Neural cell (in vitro differentiated cells): ENCODE data around the gene RASGEF1B. TPM values are rescaled to one million over a fixed set of nuclear protein-coding genes. Genes with fewer than 3 reads are reported as not detected.

ENCODE experiments used
- H2AFZ ChIP-seq: fragments of 200-600, 300-800 bp; sonication (generic), shearing (Covaris generic); 2 replicates; pipeline ENCODE4 v1.6.0; 2014; ENCODE audit warnings: low read depth, mild to moderate bottlenecking, antibody characterized with exemption, low read length, moderate library complexity
- H3F3A ChIP-seq: fragments of 200-600 bp; shearing (Covaris generic); 2 replicates; pipeline ENCODE4 v1.6.1; 2016; ENCODE audit warnings: mild to moderate bottlenecking, moderate library complexity, mixed read lengths, antibody characterized with exemption, low read length; ENCODE audit not compliant: insufficient read depth, poor library complexity, severe bottlenecking
- H3K27ac ChIP-seq: fragments of 200-600, 300-800 bp; sonication (generic), shearing (Covaris generic); 2 replicates; pipeline ENCODE4 v1.5.1; 2014; ENCODE audit warnings: mild to moderate bottlenecking, low read length, moderate library complexity
- H3K27me3 ChIP-seq: fragments of 300-800, 200-600 bp; sonication (generic), shearing (Covaris generic); 2 replicates; pipeline ENCODE4 v1.6.0; 2014; ENCODE audit warnings: mild to moderate bottlenecking, low read depth, low read length, moderate library complexity; ENCODE audit not compliant: insufficient read depth
- H3K36me3 ChIP-seq: fragments of 300-800, 200-600 bp; sonication (generic), shearing (Covaris generic); 2 replicates; pipeline ENCODE4 v1.5.1; 2014; ENCODE audit warnings: mild to moderate bottlenecking, antibody characterized with exemption, low read length, moderate library complexity; ENCODE audit not compliant: insufficient read depth
- H3K4me2 ChIP-seq: fragments of 300-800, 200-600 bp; sonication (generic), shearing (Covaris generic); 2 replicates; pipeline ENCODE4 v1.6.0; 2014; ENCODE audit warnings: mild to moderate bottlenecking, low read length
- H3K4me3 ChIP-seq: fragments of 300-800, 200-600 bp; sonication (generic), shearing (Covaris generic); 2 replicates; pipeline ENCODE4 v1.5.1; 2014; ENCODE audit warnings: mild to moderate bottlenecking, low read length, moderate library complexity
- H3K79me2 ChIP-seq: fragments of 200-600 bp; shearing (Covaris generic); replicated peaks from 2 replicates; pipeline ENCODE4 v1.6.0; 2014; ENCODE audit warnings: mild to moderate bottlenecking, low read length, moderate library complexity; ENCODE audit not compliant: insufficient read depth
- H3K9ac ChIP-seq: fragments of 300-800, 200-600 bp; sonication (generic), shearing (Covaris generic); 2 replicates; pipeline ENCODE4 v1.6.1; 2016; ENCODE audit warnings: mild to moderate bottlenecking, low read length, mixed read lengths
- H3K9me2 ChIP-seq: fragments of 200-600 bp; shearing (Covaris generic); 2 replicates; pipeline ENCODE4 v1.6.1; 2016; ENCODE audit warnings: mild to moderate bottlenecking, low read length, mixed read lengths; ENCODE audit not compliant: insufficient read depth
- H3K9me3 ChIP-seq: fragments of 200-600, 300-800 bp; sonication (generic), shearing (Covaris generic); 2 replicates; pipeline ENCODE4 v1.6.1; 2016; ENCODE audit warnings: mild to moderate bottlenecking, mixed run types, low read length, moderate library complexity, mixed read lengths
- H4K20me1 ChIP-seq: fragments of 200-600 bp; shearing (Covaris generic); 2 replicates; pipeline ENCODE4 v1.6.1; 2016; ENCODE audit warnings: mild to moderate bottlenecking, mixed run types; ENCODE audit not compliant: insufficient read depth
- CTCF ChIP-seq: fragments of 450-650 bp; IDR thresholded peaks from 2 replicates; pipeline ENCODE4 v1.5.1; 2014; ENCODE audit warnings: antibody characterized with exemption, mild to moderate bottlenecking, moderate library complexity; ENCODE audit not compliant: poor library complexity, severe bottlenecking
- EP300 ChIP-seq: fragments of 450-650 bp; conservative IDR thresholded peaks from 2 replicates; pipeline ENCODE4 v1.6.1; 2014; ENCODE audit warnings: antibody characterized with exemption, mild to moderate bottlenecking, moderate library complexity; ENCODE audit not compliant: poor library complexity, severe bottlenecking
- EZH2 ChIP-seq: fragments of 200-600, 300-800 bp; shearing (Covaris generic), sonication (generic); IDR thresholded peaks from 2 replicates; pipeline ENCODE4 v1.6.1; 2014; ENCODE audit warnings: antibody characterized with exemption, low read length, borderline replicate concordance, mild to moderate bottlenecking; ENCODE audit not compliant: insufficient read depth, poor library complexity, severe bottlenecking
- MXI1 ChIP-seq: fragments of 450-650 bp; conservative IDR thresholded peaks from 2 replicates; pipeline ENCODE4 v1.6.1; 2014; ENCODE audit warnings: antibody characterized with exemption, mild to moderate bottlenecking; ENCODE audit not compliant: poor library complexity, severe bottlenecking
- POLR2AphosphoS5 ChIP-seq: IDR thresholded peaks from 2 replicates; pipeline ENCODE4 v1.6.1; 2012
- RAD21 ChIP-seq: fragments of 450-650 bp; conservative IDR thresholded peaks from 2 replicates; pipeline ENCODE4 v1.6.1; 2014; ENCODE audit warnings: antibody characterized with exemption, mild to moderate bottlenecking, moderate library complexity
- REST ChIP-seq: IDR thresholded peaks from 2 replicates; pipeline ENCODE4 v1.6.1; 2012; ENCODE audit warnings: borderline replicate concordance
- SMC3 ChIP-seq: fragments of 450-650 bp; conservative IDR thresholded peaks from 2 replicates; pipeline ENCODE4 v1.6.1; 2014; ENCODE audit warnings: antibody characterized with exemption, mild to moderate bottlenecking, moderate library complexity; ENCODE audit not compliant: poor library complexity
- TAF1 ChIP-seq: IDR thresholded peaks from 2 replicates; pipeline ENCODE4 v1.6.1; 2012; ENCODE audit warnings: low read depth
- polyA plus RNA-seq: library from polyadenylated mRNA; depleted of rRNA; stranded (reverse); fragments of >200 nt; gene quantifications from 2 replicates; pipeline ENCODE4 v1.2.3, GENCODE V29; 2014

Gene RASGEF1B
- polyA plus RNA-seq, 1 donor from 2014 or later: 21.5 TPM

GRCh38 chr4:81399306-81400086, 72.2 kb downstream of the RASGEF1B start:
- no peaks in the 10 kb centered on the region for H3K79me2 ChIP-seq
- no peak overlapping the region for H3K4me2 ChIP-seq
- H3K9me3 ChIP-seq: no peaks in the 10 kb centered on the region
- H3K27ac ChIP-seq: no peak overlapping the region
- H3K9ac ChIP-seq: no peak overlapping the region
- peaks cover 80% of the 10 kb centered on the region for H3K27me3 ChIP-seq
- TF ChIP-seq EZH2 (no peak), REST (no peak), MXI1 (no peak), TAF1 (no peak), POLR2AphosphoS5 (no peak), SMC3 (no peak)
- H2AFZ ChIP-seq: no peak overlapping the region
- no peaks in the 10 kb centered on the region for H4K20me1 ChIP-seq
- no peaks in the 10 kb centered on the region for H3K36me3 ChIP-seq
- no peaks in the 10 kb centered on the region for H3F3A ChIP-seq
- H3K4me3 ChIP-seq: no peak overlapping the region
- no peaks in the 10 kb centered on the region for H3K9me2 ChIP-seq

- H2AFZ ChIP-seq: no peak overlapping the region
- H3F3A ChIP-seq: no peaks in the 10 kb centered on the region
- H4K20me1 ChIP-seq: no peaks in the 10 kb centered on the region
- H3K9me3 ChIP-seq: no peaks in the 10 kb centered on the region
- H3K9me2 ChIP-seq: no peaks in the 10 kb centered on the region
- no peak overlapping the region for H3K9ac ChIP-seq
- TF ChIP-seq CTCF: no peak
- TF ChIP-seq POLR2AphosphoS5: no peak
- no peak for TF ChIP-seq REST
- TF ChIP-seq SMC3: no peak
- no peak for TF ChIP-seq TAF1
- no peak for TF ChIP-seq EP300
- no peak for TF ChIP-seq EZH2
- TF ChIP-seq MXI1: no peak
- TF ChIP-seq RAD21: no peak
- H3K27me3 ChIP-seq: peaks cover 78% of the 10 kb centered on the region
- no peaks in the 10 kb centered on the region for H3K79me2 ChIP-seq
- H3K4me2 ChIP-seq: no peak overlapping the region
- no peak overlapping the region for H3K4me3 ChIP-seq
- no peak overlapping the region for H3K27ac ChIP-seq
- no peaks in the 10 kb centered on the region for H3K36me3 ChIP-seq
Observed at GRCh38 chr4:81398379-81398778, 73.3 kb downstream of the RASGEF1B start.
